ENCODE measurements around the gene LDAF1. TPM values are rescaled to one million over a fixed set of nuclear protein-coding genes. Genes with fewer than 3 reads are reported as not detected.
A peak's percentile ranks its signal among the peaks of the same experiment; 100 is the strongest.
"Not testable (repeated sequence)": the region's sequence is repeated elsewhere in the genome, so short reads cannot be mapped to it uniquely, and the experiment has no call there.

LDAF1 gene
- total RNA-seq, 2 donors from 2014 or later, result 5.2 to 9.4 TPM

- H3K9me3 Mint-ChIP-seq; H3K36me3 Mint-ChIP-seq; H3K4me1 Mint-ChIP-seq (ENCODE audit: low read depth in 2 of 2); DNase-seq (ENCODE audit: low spot score); H3K4me3 Mint-ChIP-seq; ATAC-seq; H3K27ac Mint-ChIP-seq: not testable (repeated sequence)
- peaks cover 11% of the 10 kb centered on the region in 2 donors for H3K27me3 Mint-ChIP-seq
Observed at GRCh38 chr16:21153124-21153729, 5.2 kb upstream of the LDAF1 start.

GRCh38 chr16:21156011-21156410 is 2.5 kb upstream of the LDAF1 start:
- H3K36me3 Mint-ChIP-seq; H3K9me3 Mint-ChIP-seq; H3K27me3 Mint-ChIP-seq; H3K27ac Mint-ChIP-seq; H3K4me3 Mint-ChIP-seq; DNase-seq (ENCODE audit: low spot score); ATAC-seq: not testable (repeated sequence)
- H3K4me1 Mint-ChIP-seq (ENCODE audit: low read depth in 2 of 2), result peaks cover 3 to 12% of the 10 kb centered on the region in 2 donors

GRCh38 chr16:21156767-21157467 is 1.6 kb upstream of the LDAF1 start:
- Mint-ChIP-seq H3K9me3 (no peaks in the 10 kb centered on the region), H3K27ac (peak overlapping the region in 1 of 2 donors; percentile 80), H3K36me3 (no peaks in the 10 kb centered on the region), H3K4me3 (no peak overlapping the region), H3K27me3 (no peaks in the 10 kb centered on the region), H3K4me1 (ENCODE audit: low read depth in 2 of 2) (peaks cover 3 to 12% of the 10 kb centered on the region in 2 donors)
- ATAC-seq (no peak), DNase-seq (ENCODE audit: low spot score) (no peak)

- Mint-ChIP-seq H3K27ac (peak overlapping the region in 1 of 2 donors; percentile 80), H3K4me1 (ENCODE audit: low read depth in 2 of 2) (peaks cover 3 to 12% of the 10 kb centered on the region in 2 donors), H3K9me3 (no peaks in the 10 kb centered on the region), H3K36me3 (no peaks in the 10 kb centered on the region), H3K27me3 (no peaks in the 10 kb centered on the region), H3K4me3 (peak overlapping the region; percentile 83)
- DNase-seq (ENCODE audit: low spot score) (peak; percentile 67), ATAC-seq (peak in 1 of 2 donors; percentile 80)
Observed at GRCh38 chr16:21157632-21158031, 842 bp upstream of the LDAF1 start.

- ATAC-seq (no peak), DNase-seq (ENCODE audit: low spot score) (peak; percentile 61)
- Mint-ChIP-seq H3K9me3 (no peaks in the 10 kb centered on the region), H3K4me3 (peak overlapping the region; percentile 83), H3K4me1 (ENCODE audit: low read depth in 2 of 2) (peaks cover 3 to 12% of the 10 kb centered on the region in 2 donors), H3K27me3 (no peaks in the 10 kb centered on the region), H3K36me3 (no peaks in the 10 kb centered on the region), H3K27ac (peak overlapping the region in 1 of 2 donors; percentile 80)
Observed at GRCh38 chr16:21159281-21159951, 942 bp downstream of the LDAF1 start.

GRCh38 chr16:21160276-21160675 is 1.8 kb downstream of the LDAF1 start:
- peaks cover 3 to 12% of the 10 kb centered on the region in 2 donors for H3K4me1 Mint-ChIP-seq (ENCODE audit: low read depth in 2 of 2)
- H3K4me3 Mint-ChIP-seq, result no peak overlapping the region
- DNase-seq (ENCODE audit: low spot score) (no peak), ATAC-seq (no peak)
- no peaks in the 10 kb centered on the region for H3K27me3 Mint-ChIP-seq
- no peaks in the 10 kb centered on the region for H3K36me3 Mint-ChIP-seq
- H3K27ac Mint-ChIP-seq, result no peak overlapping the region
- no peaks in the 10 kb centered on the region for H3K9me3 Mint-ChIP-seq

- H3K4me1 Mint-ChIP-seq (ENCODE audit: low read depth in 2 of 2), result peaks cover 3 to 12% of the 10 kb centered on the region in 2 donors
- H3K27me3 Mint-ChIP-seq, result no peaks in the 10 kb centered on the region
- ATAC-seq (no peak), DNase-seq (ENCODE audit: low spot score) (no peak)
- H3K36me3 Mint-ChIP-seq, result no peaks in the 10 kb centered on the region
- no peak overlapping the region for H3K4me3 Mint-ChIP-seq
- no peak overlapping the region for H3K27ac Mint-ChIP-seq
- no peaks in the 10 kb centered on the region for H3K9me3 Mint-ChIP-seq
Observed at GRCh38 chr16:21161211-21161610, 2.7 kb downstream of the LDAF1 start.

- no peak for ATAC-seq
- Mint-ChIP-seq H3K9me3 (no peaks in the 10 kb centered on the region), H3K4me3 (no peak overlapping the region), H3K27ac (no peak overlapping the region), H3K4me1 (ENCODE audit: low read depth in 2 of 2) (peaks cover 3 to 6% of the 10 kb centered on the region in 2 donors), H3K27me3 (no peaks in the 10 kb centered on the region), H3K36me3 (no peaks in the 10 kb centered on the region)
- no peak for DNase-seq (ENCODE audit: low spot score)
Observed at GRCh38 chr16:21162661-21163151, 4.2 kb downstream of the LDAF1 start.

- Mint-ChIP-seq H3K4me3 (no peak overlapping the region), H3K4me1 (ENCODE audit: low read depth in 2 of 2) (peaks cover 3 to 6% of the 10 kb centered on the region in 2 donors), H3K9me3 (no peaks in the 10 kb centered on the region), H3K27me3 (no peaks in the 10 kb centered on the region), H3K36me3 (no peaks in the 10 kb centered on the region), H3K27ac (no peak overlapping the region)
- ATAC-seq (no peak), DNase-seq (ENCODE audit: low spot score) (no peak)
Observed at GRCh38 chr16:21163576-21163975, 5.1 kb downstream of the LDAF1 start.

GRCh38 chr16:21164521-21165168 is 6.2 kb downstream of the LDAF1 start:
- Mint-ChIP-seq H3K27ac (no peak overlapping the region), H3K4me3 (no peak overlapping the region), H3K27me3 (no peaks in the 10 kb centered on the region)

GRCh38 chr16:21166561-21166961 is 8.1 kb downstream of the LDAF1 start:
- Mint-ChIP-seq H3K36me3 (peaks cover 6% of the 10 kb centered on the region), H3K4me3 (no peak overlapping the region), H3K4me1 (ENCODE audit: low read depth in 2 of 2) (no peaks in the 10 kb centered on the region), H3K9me3 (no peaks in the 10 kb centered on the region), H3K27ac (no peak overlapping the region), H3K27me3 (no peaks in the 10 kb centered on the region)
- no peak for ATAC-seq
- DNase-seq (ENCODE audit: low spot score), result no peak

More at GRCh38 chr16:21164521-21165168, 6.2 kb downstream of the LDAF1 start:
- Mint-ChIP-seq H3K36me3 (no peaks in the 10 kb centered on the region), H3K4me1 (ENCODE audit: low read depth in 2 of 2) (peaks cover 0 to 3% of the 10 kb centered on the region in 2 donors), H3K9me3 (no peaks in the 10 kb centered on the region)
- no peak for DNase-seq (ENCODE audit: low spot score)
- no peak for ATAC-seq

GRCh38 chr16:21167360-21167759 is 8.9 kb downstream of the LDAF1 start:
- H3K4me3 Mint-ChIP-seq, result no peak overlapping the region
- peaks cover 6% of the 10 kb centered on the region for H3K36me3 Mint-ChIP-seq
- ATAC-seq, result no peak
- no peaks in the 10 kb centered on the region for H3K27me3 Mint-ChIP-seq
- no peak overlapping the region for H3K27ac Mint-ChIP-seq
- no peaks in the 10 kb centered on the region for H3K9me3 Mint-ChIP-seq
- H3K4me1 Mint-ChIP-seq (ENCODE audit: low read depth in 2 of 2), result no peaks in the 10 kb centered on the region
- no peak for DNase-seq (ENCODE audit: low spot score)

- no peaks in the 10 kb centered on the region for H3K4me1 Mint-ChIP-seq (ENCODE audit: low read depth in 2 of 2)
- H3K9me3 Mint-ChIP-seq, result no peaks in the 10 kb centered on the region
- DNase-seq (ENCODE audit: low spot score) (no peak), ATAC-seq (no peak)
- no peak overlapping the region for H3K4me3 Mint-ChIP-seq
- peaks cover 11% of the 10 kb centered on the region for H3K36me3 Mint-ChIP-seq
- H3K27ac Mint-ChIP-seq, result no peak overlapping the region
- no peaks in the 10 kb centered on the region for H3K27me3 Mint-ChIP-seq
Observed at GRCh38 chr16:21167929-21168602, 9.6 kb downstream of the LDAF1 start.
